Effector memory CD8-positive, alpha-beta T cell (primary cell): Measurements from ENCODE around the gene CATSPERD.

ENCODE experiments used
- ATAC-seq: fragments of 150-1000 bp; cut with Tn5 transposase; replicated peaks from 2 replicates; pipeline ENCODE4 v1.10.0; 2021; ENCODE audit warnings: mild to moderate bottlenecking, moderate library complexity
- DNase-seq, 3 experiments: peaks; one replicate each; pipeline ENCODE4 v3.0.0; 2021
- H3K27ac Mint-ChIP-seq, 2 donors: one replicate each; pipeline ENCODE4 v1.8.0; 2022; ENCODE audit warnings: mild to moderate bottlenecking in 2 of 2, mixed read lengths in 2 of 2, moderate library complexity in 2 of 2
- H3K27me3 Mint-ChIP-seq, 2 donors: one replicate each; pipeline ENCODE4 v1.8.0; 2022; ENCODE audit warnings: mixed read lengths in 2 of 2
- H3K36me3 Mint-ChIP-seq: one replicate; pipeline ENCODE4 v1.8.0; 2022; ENCODE audit warnings: mild to moderate bottlenecking, moderate library complexity, mixed read lengths; ENCODE audit not compliant: insufficient read depth
- H3K4me1 Mint-ChIP-seq, 2 donors: one replicate each; pipeline ENCODE4 v1.8.0; 2022; ENCODE audit warnings: low read depth in 2 of 2, mixed read lengths in 2 of 2
- H3K4me3 Mint-ChIP-seq, 2 donors: one replicate each; pipeline ENCODE4 v1.8.0; 2022; ENCODE audit warnings: mild to moderate bottlenecking in 2 of 2, mixed read lengths in 2 of 2, moderate library complexity in 2 of 2
- H3K9me3 Mint-ChIP-seq, 2 donors: one replicate each; pipeline ENCODE4 v1.8.0; 2022; ENCODE audit warnings: mixed read lengths in 2 of 2

The CATSPERD gene

GRCh38 chr19:5782945-5783919, 62.8 kb downstream of the CATSPERD start:
- H3K4me1 Mint-ChIP-seq, result peaks cover under 1 to 4% of the 10 kb centered on the region in 2 donors
- no peak overlapping the region for H3K4me3 Mint-ChIP-seq
- H3K9me3 Mint-ChIP-seq, result no peaks in the 10 kb centered on the region

GRCh38 chr19:5784581-5785147, 64.2 kb downstream of the CATSPERD start, which contains the start of gene PRR22:
Gene PRR22, minus strand, starts transcription at chr19:5784746. Its CDS starts 86 bp downstream, at chr19:5784660.
- H3K27ac Mint-ChIP-seq, result no peak within 1 kb of the TSS
- DNase-seq (no peak), ATAC-seq (no peak)
- H3K27me3 Mint-ChIP-seq, result no peaks in the 10 kb centered on the region
- peaks cover 3 to 4% of the 10 kb centered on the region in 2 donors for H3K4me1 Mint-ChIP-seq
- no peak within 1 kb of the TSS for H3K4me3 Mint-ChIP-seq
- peaks cover 46% of the 10 kb centered on the region for H3K36me3 Mint-ChIP-seq
- no peaks in the 10 kb centered on the region for H3K9me3 Mint-ChIP-seq

More at GRCh38 chr19:5782945-5783919, 62.8 kb downstream of the CATSPERD start:
- DNase-seq, result no peak
- Mint-ChIP-seq H3K27ac (peak overlapping the region in 1 of 2 donors; percentile 8), H3K27me3 (no peaks in the 10 kb centered on the region), H3K36me3 (peaks cover 34% of the 10 kb centered on the region)
- no peak for ATAC-seq

GRCh38 chr19:5785423-5785822, 65.0 kb downstream of the CATSPERD start:
- no peaks in the 10 kb centered on the region for H3K9me3 Mint-ChIP-seq
- peaks cover 54% of the 10 kb centered on the region for H3K36me3 Mint-ChIP-seq
- DNase-seq (no peak), ATAC-seq (no peak)
- no peak overlapping the region for H3K4me3 Mint-ChIP-seq
- no peak overlapping the region for H3K27ac Mint-ChIP-seq
- no peaks in the 10 kb centered on the region for H3K27me3 Mint-ChIP-seq
- H3K4me1 Mint-ChIP-seq, result peaks cover 8 to 9% of the 10 kb centered on the region in 2 donors

- Mint-ChIP-seq H3K4me3 (no peak overlapping the region), H3K27ac (peak overlapping the region in 1 of 2 donors; percentile 70), H3K27me3 (no peaks in the 10 kb centered on the region), H3K36me3 (peaks cover 65% of the 10 kb centered on the region), H3K4me1 (peaks cover 15% of the 10 kb centered on the region in 2 donors), H3K9me3 (peaks cover 0 to 2% of the 10 kb centered on the region in 2 donors)
- ATAC-seq, result no peak
- no peak for DNase-seq
Observed at GRCh38 chr19:5786593-5787408, 66.4 kb downstream of the CATSPERD start.

- H3K27ac Mint-ChIP-seq, result peak overlapping the region in 1 of 2 donors; percentile 70
- peaks cover 65% of the 10 kb centered on the region for H3K36me3 Mint-ChIP-seq
- no peaks in the 10 kb centered on the region for H3K27me3 Mint-ChIP-seq
- H3K4me3 Mint-ChIP-seq, result no peak overlapping the region
- no peak for ATAC-seq
- peaks cover 0 to 2% of the 10 kb centered on the region in 2 donors for H3K9me3 Mint-ChIP-seq
- peaks cover 15% of the 10 kb centered on the region in 2 donors for H3K4me1 Mint-ChIP-seq
- DNase-seq, result no peak
Observed at GRCh38 chr19:5787409-5788182, 67.2 kb downstream of the CATSPERD start.

GRCh38 chr19:5788422-5788821, 68.0 kb downstream of the CATSPERD start:
- peak overlapping the region in 1 of 2 donors; percentile 54 for H3K4me3 Mint-ChIP-seq
- DNase-seq (no peak), ATAC-seq (no peak)
- no peaks in the 10 kb centered on the region for H3K27me3 Mint-ChIP-seq
- peaks cover 65% of the 10 kb centered on the region for H3K36me3 Mint-ChIP-seq
- peaks cover 0 to 2% of the 10 kb centered on the region in 2 donors for H3K9me3 Mint-ChIP-seq
- H3K27ac Mint-ChIP-seq, result peak overlapping the region in 1 of 2 donors; percentile 77
- H3K4me1 Mint-ChIP-seq, result peaks cover 15% of the 10 kb centered on the region in 2 donors

- Mint-ChIP-seq H3K36me3 (peaks cover 60% of the 10 kb centered on the region), H3K27ac (no peak overlapping the region), H3K27me3 (no peaks in the 10 kb centered on the region), H3K9me3 (peaks cover 0 to 2% of the 10 kb centered on the region in 2 donors), H3K4me3 (peak overlapping the region; percentile 91 to 95), H3K4me1 (peaks cover 15% of the 10 kb centered on the region in 2 donors)
- ATAC-seq (no peak), DNase-seq (no peak)
Observed at GRCh38 chr19:5789351-5789761, 68.9 kb downstream of the CATSPERD start.

- H3K27me3 Mint-ChIP-seq, result no peaks in the 10 kb centered on the region
- H3K4me3 Mint-ChIP-seq, result peak overlapping the region; percentile 91 to 95
- H3K9me3 Mint-ChIP-seq, result peaks cover 0 to 2% of the 10 kb centered on the region in 2 donors
- peaks cover 59% of the 10 kb centered on the region for H3K36me3 Mint-ChIP-seq
- peak overlapping the region; percentile 99 for H3K27ac Mint-ChIP-seq
- peaks cover 15% of the 10 kb centered on the region in 2 donors for H3K4me1 Mint-ChIP-seq
- no peak for DNase-seq
- no peak for ATAC-seq
Observed at GRCh38 chr19:5789886-5790558, 69.6 kb downstream of the CATSPERD start.

GRCh38 chr19:5790559-5791520, 70.4 kb downstream of the CATSPERD start, which contains the start of gene DUS3L:
Gene DUS3L, minus strand, starts transcription at chr19:5791163. Its CDS starts 22 bp downstream, at chr19:5791141.
- Mint-ChIP-seq H3K36me3 (peaks cover 53% of the 10 kb centered on the region), H3K27me3 (no peaks in the 10 kb centered on the region), H3K4me3 (peak within 1 kb of the TSS; percentile 91 to 95), H3K4me1 (peaks cover 15% of the 10 kb centered on the region in 2 donors), H3K9me3 (peaks cover 0 to 2% of the 10 kb centered on the region in 2 donors), H3K27ac (peak within 1 kb of the TSS; percentile 99)
- DNase-seq (peak; percentile 93), ATAC-seq (peak; percentile 93)

- DNase-seq, result no peak
- Mint-ChIP-seq H3K4me3 (no peak overlapping the region), H3K27ac (no peak overlapping the region), H3K9me3 (peaks cover 0 to 2% of the 10 kb centered on the region in 2 donors), H3K36me3 (peaks cover 40% of the 10 kb centered on the region), H3K27me3 (no peaks in the 10 kb centered on the region), H3K4me1 (peaks cover 11 to 15% of the 10 kb centered on the region in 2 donors)
- ATAC-seq, result no peak
Observed at GRCh38 chr19:5792224-5792623, 71.8 kb downstream of the CATSPERD start.

GRCh38 chr19:5793188-5793587, 72.8 kb downstream of the CATSPERD start:
- H3K36me3 Mint-ChIP-seq, result peaks cover 31% of the 10 kb centered on the region

More at GRCh38 chr19:5793188-5793587, 72.8 kb downstream of the CATSPERD start:
- Mint-ChIP-seq H3K27me3 (peaks cover 5 to 8% of the 10 kb centered on the region in 2 donors), H3K4me3 (no peak overlapping the region), H3K27ac (no peak overlapping the region), H3K4me1 (peaks cover 11 to 15% of the 10 kb centered on the region in 2 donors), H3K9me3 (peaks cover 0 to 2% of the 10 kb centered on the region in 2 donors)
- DNase-seq (no peak), ATAC-seq (no peak)
